NT2/D1 (cell line): ENCODE measurements around the gene FKTN.
"Not testable (repeated sequence)": the region's sequence is repeated elsewhere in the genome, so short reads cannot be mapped to it uniquely, and the experiment has no call there.

Experiments
- DNase-seq: peaks from one replicate; pipeline ENCODE4 v3.0.0-alpha.2; 2011; ENCODE audit warnings: low read depth, low spot score
- H3K27me3 ChIP-seq: 2 replicates; pipeline ENCODE4 v1.6.0; 2011; ENCODE audit warnings: mild to moderate bottlenecking; ENCODE audit not compliant: insufficient read length, insufficient read depth
- H3K36me3 ChIP-seq: 2 replicates; pipeline ENCODE4 v1.6.1; 2011; ENCODE audit warnings: mild to moderate bottlenecking, low read length, mixed read lengths; ENCODE audit not compliant: insufficient read depth, insufficient read length
- H3K4me1 ChIP-seq: 2 replicates; pipeline ENCODE4 v1.5.1; 2011; ENCODE audit not compliant: insufficient read depth, insufficient read length
- H3K4me3 ChIP-seq: 2 replicates; pipeline ENCODE4 v1.5.1; 2011; ENCODE audit warnings: low read depth; ENCODE audit not compliant: insufficient read length
- H3K9ac ChIP-seq: 2 replicates; pipeline ENCODE4 v1.6.0; 2011; ENCODE audit warnings: low read depth; ENCODE audit not compliant: insufficient read length
- H3K9me3 ChIP-seq: 2 replicates; pipeline ENCODE4 v1.5.1; 2011; ENCODE audit warnings: mild to moderate bottlenecking, low read length; ENCODE audit not compliant: insufficient read depth
- SUZ12 ChIP-seq: IDR thresholded peaks from 2 replicates; pipeline ENCODE4 v1.6.1; 2011; ENCODE audit not compliant: insufficient read length, insufficient read depth; ENCODE audit errors: extremely low read depth
- YY1 ChIP-seq: IDR thresholded peaks from 2 replicates; pipeline ENCODE4 v1.6.1; 2011; ENCODE audit not compliant: insufficient read length, insufficient read depth
- ZNF274 ChIP-seq: IDR thresholded peaks from 2 replicates; pipeline ENCODE4 v1.6.1; 2011; ENCODE audit warnings: mild to moderate bottlenecking, low read depth, low read length

Gene FKTN

DNA sequence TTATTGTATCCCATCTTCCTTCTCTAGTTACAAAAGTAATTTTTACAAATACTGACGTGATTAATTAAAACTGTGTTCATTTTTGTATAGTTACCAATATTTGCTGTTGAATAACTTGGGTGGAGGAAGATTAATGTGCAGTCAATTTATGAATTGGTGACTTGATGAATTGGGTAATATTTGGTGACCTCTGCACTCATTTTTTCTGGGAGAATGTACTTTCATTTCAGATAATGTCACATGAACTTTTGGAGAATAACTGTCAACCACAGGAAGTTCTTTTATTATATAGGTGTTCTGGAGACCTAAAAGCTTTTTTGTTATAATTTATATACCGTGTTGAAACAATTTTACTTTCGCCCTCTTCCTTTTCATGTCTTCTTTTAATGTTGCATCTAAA lies 26.4 kb upstream of the FKTN start:
- H3K27me3 ChIP-seq, result no peaks in the 10 kb centered on the region

DNA sequence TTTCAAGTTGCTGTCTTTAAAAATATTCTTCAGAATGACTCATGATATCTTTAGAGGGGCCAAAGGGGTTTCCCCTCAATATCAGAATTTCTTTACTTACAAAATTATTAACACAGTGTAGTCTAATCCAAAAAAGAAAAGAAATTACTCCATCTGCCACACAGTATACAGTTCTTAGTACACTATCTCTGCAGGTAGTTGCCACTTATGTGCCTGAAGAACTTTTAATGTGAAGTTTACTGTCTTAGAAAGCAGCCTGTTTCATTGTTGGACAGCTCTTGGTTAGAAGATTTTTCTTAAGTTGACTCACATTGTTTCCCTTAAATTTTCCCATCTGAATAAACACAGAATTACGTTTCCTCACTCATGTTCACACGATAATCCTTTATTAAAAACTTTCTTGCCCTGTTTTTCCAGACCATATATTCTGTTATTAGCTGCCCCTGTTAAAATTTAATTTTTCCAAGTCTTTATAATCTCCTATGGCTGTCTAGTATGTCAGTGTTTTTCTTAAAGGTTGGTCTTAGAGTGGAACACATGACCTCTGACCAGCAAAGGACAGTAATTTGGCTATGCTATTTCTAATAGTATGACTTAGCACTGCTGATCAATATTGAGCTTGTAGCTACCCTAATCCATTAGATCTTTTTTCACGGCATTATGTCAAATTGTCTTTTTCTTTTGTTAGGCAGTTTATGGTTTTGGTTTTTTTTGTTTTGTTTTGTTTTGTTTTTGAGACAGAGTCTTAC lies 21.8 kb upstream of the FKTN start:
- peaks cover 15% of the 10 kb centered on the region for H3K36me3 ChIP-seq
- no peaks in the 10 kb centered on the region for H3K9me3 ChIP-seq
- DNase-seq, result no peak
- H3K27me3 ChIP-seq, result no peaks in the 10 kb centered on the region
- no peak for TF ChIP-seq ZNF274
- no peak for TF ChIP-seq YY1
- TF ChIP-seq SUZ12, result no peak
- H3K9ac ChIP-seq, result no peak overlapping the region
- no peak overlapping the region for H3K4me3 ChIP-seq
- H3K4me1 ChIP-seq, result no peaks in the 10 kb centered on the region

More for the DNA sequence above, 26.4 kb upstream of the FKTN start:
- Histone ChIP-seq H3K9ac (no peak overlapping the region), H3K9me3 (no peaks in the 10 kb centered on the region), H3K4me3 (no peak overlapping the region), H3K36me3 (peaks cover 12% of the 10 kb centered on the region), H3K4me1 (no peaks in the 10 kb centered on the region)
- no peak for DNase-seq
- TF ChIP-seq YY1, result no peak
- TF ChIP-seq SUZ12, result no peak
- TF ChIP-seq ZNF274, result no peak

GRCh38 chr9:105539452-105539851 lies 18.5 kb upstream of the FKTN start:
- peaks cover 12% of the 10 kb centered on the region for H3K36me3 ChIP-seq
- no peaks in the 10 kb centered on the region for H3K9me3 ChIP-seq
- no peaks in the 10 kb centered on the region for H3K27me3 ChIP-seq
- no peaks in the 10 kb centered on the region for H3K4me1 ChIP-seq
- no peak overlapping the region for H3K4me3 ChIP-seq
- TF ChIP-seq ZNF274, result no peak
- no peak for TF ChIP-seq YY1
- no peak for TF ChIP-seq SUZ12
- no peak overlapping the region for H3K9ac ChIP-seq
- DNase-seq, result no peak

DNA sequence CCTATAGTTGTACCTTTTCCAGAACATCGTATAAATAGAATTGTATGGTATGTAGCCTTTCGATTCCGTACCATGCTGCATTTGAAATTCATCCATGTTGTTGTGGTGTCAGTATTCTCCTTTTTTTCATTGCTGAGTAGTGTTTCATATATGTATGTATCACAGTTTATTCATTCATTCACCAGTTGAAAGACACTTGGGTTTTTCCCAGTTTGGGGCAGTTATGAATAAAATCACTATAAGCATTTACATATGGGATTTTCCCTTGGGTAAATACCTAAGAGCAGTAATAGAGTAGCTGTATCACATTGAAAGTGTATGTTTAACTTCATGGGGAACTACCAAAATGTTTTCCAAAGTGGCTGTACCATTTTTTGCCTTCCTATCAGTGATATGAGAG lies 16.1 kb upstream of the FKTN start:
- Histone ChIP-seq H3K4me3 (no peak overlapping the region), H3K9me3 (no peaks in the 10 kb centered on the region), H3K27me3 (no peaks in the 10 kb centered on the region), H3K9ac (no peak overlapping the region), H3K4me1 (no peaks in the 10 kb centered on the region), H3K36me3 (peaks cover 15% of the 10 kb centered on the region)
- TF ChIP-seq SUZ12, result no peak
- no peak for TF ChIP-seq ZNF274
- TF ChIP-seq YY1, result no peak
- no peak for DNase-seq

GRCh38 chr9:105554042-105554441 lies 3.9 kb upstream of the FKTN start:
- H3K4me3 ChIP-seq, result no peak overlapping the region
- no peaks in the 10 kb centered on the region for H3K9me3 ChIP-seq
- H3K27me3 ChIP-seq, result peaks cover 14% of the 10 kb centered on the region
- H3K4me1 ChIP-seq, result no peaks in the 10 kb centered on the region
- no peak for DNase-seq
- TF ChIP-seq ZNF274 (no peak), YY1 (no peak), SUZ12 (no peak)
- no peak overlapping the region for H3K9ac ChIP-seq
- H3K36me3 ChIP-seq, result peaks cover 3% of the 10 kb centered on the region

- H3K36me3 ChIP-seq, result peaks cover 18% of the 10 kb centered on the region
- TF ChIP-seq YY1, result no peak
- TF ChIP-seq ZNF274, result no peak
- TF ChIP-seq SUZ12, result no peak
- H3K4me3 ChIP-seq, result no peak overlapping the region
- H3K9me3 ChIP-seq, result no peaks in the 10 kb centered on the region
- H3K27me3 ChIP-seq, result no peaks in the 10 kb centered on the region
- no peak overlapping the region for H3K9ac ChIP-seq
- no peaks in the 10 kb centered on the region for H3K4me1 ChIP-seq
- DNase-seq, result no peak
Observed at GRCh38 chr9:105572455-105572854, 14.5 kb downstream of the FKTN start.

DNA sequence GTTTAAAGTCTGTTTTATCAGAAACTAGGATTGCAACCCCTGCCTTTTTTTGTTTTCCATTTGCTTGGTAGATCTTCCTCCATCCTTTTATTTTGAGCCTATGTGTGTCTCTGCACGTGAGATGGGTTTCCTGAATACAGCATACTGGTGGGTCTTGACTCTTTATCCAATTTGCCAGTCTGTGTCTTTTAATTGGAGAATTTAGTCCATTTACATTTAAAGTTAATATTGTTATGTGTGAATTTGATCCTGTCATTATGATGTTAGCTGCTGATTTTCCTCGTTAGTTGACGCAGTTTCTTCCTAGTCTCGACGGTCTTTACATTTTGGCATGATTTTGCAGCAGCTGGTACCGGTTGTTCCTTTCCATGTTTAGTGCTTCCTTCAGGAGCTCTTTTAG lies 22.0 kb downstream of the FKTN start:
- H3K27me3 ChIP-seq, H3K4me3 ChIP-seq, H3K9me3 ChIP-seq, H3K9ac ChIP-seq, H3K36me3 ChIP-seq, DNase-seq, H3K4me1 ChIP-seq: not testable (repeated sequence)

- peak overlapping the region; percentile 64 for H3K9ac ChIP-seq
- DNase-seq, result not testable (repeated sequence)
Observed at GRCh38 chr9:105581550-105581949, 23.6 kb downstream of the FKTN start.

More at GRCh38 chr9:105581550-105581949, 23.6 kb downstream of the FKTN start:
- H3K36me3 ChIP-seq, H3K9me3 ChIP-seq, H3K4me1 ChIP-seq, H3K27me3 ChIP-seq: not testable (repeated sequence)
- peak overlapping the region; percentile 45 for H3K4me3 ChIP-seq
